GM19023 (cell line): ENCODE data around the gene NDE1.
"Not testable (repeated sequence)": the region's sequence is repeated elsewhere in the genome, so short reads cannot be mapped to it uniquely, and the experiment has no call there.

Experiments used
- ATAC-seq: cut with Tn5 transposase; IDR thresholded peaks from one replicate; pipeline ENCODE4 v1.9.1; 2021; ENCODE audit warnings: mild to moderate bottlenecking, moderate library complexity; ENCODE audit not compliant: unreplicated experiment

The NDE1 gene

GRCh38 chr16:15649727-15650018 lies 372 bp upstream of the NDE1 start:
- ATAC-seq = no peak

- ATAC-seq = peak; percentile 31
Measured at GRCh38 chr16:15650698-15651171, 690 bp downstream of the NDE1 start.

- no peak for ATAC-seq
Measured at GRCh38 chr16:15652293-15653001, 2.4 kb downstream of the NDE1 start.

- ATAC-seq = no peak
Measured at GRCh38 chr16:15653227-15653626, 3.2 kb downstream of the NDE1 start.

GRCh38 chr16:15654591-15654990 lies 4.5 kb downstream of the NDE1 start:
- ATAC-seq = no peak

GRCh38 chr16:15655561-15655960 lies 5.5 kb downstream of the NDE1 start:
- ATAC-seq = not testable (repeated sequence)

GRCh38 chr16:15658149-15658548 lies 8.1 kb downstream of the NDE1 start:
- no peak for ATAC-seq

GRCh38 chr16:15658556-15658955 lies 8.5 kb downstream of the NDE1 start:
- ATAC-seq = no peak

GRCh38 chr16:15660203-15660601 lies 10.2 kb downstream of the NDE1 start:
- no peak for ATAC-seq

- no peak for ATAC-seq
Measured at GRCh38 chr16:15665107-15665506, 15.1 kb downstream of the NDE1 start.

- ATAC-seq = no peak
Measured at GRCh38 chr16:15667091-15667742, 17.2 kb downstream of the NDE1 start.

- ATAC-seq = no peak
Measured at GRCh38 chr16:15671530-15672117, 21.6 kb downstream of the NDE1 start.

GRCh38 chr16:15672127-15672513 lies 22.1 kb downstream of the NDE1 start:
- not testable (repeated sequence) for ATAC-seq

- no peak for ATAC-seq
Measured at GRCh38 chr16:15672514-15673167, 22.6 kb downstream of the NDE1 start.

- no peak for ATAC-seq
Measured at GRCh38 chr16:15674571-15674970, 24.5 kb downstream of the NDE1 start.

- ATAC-seq = no peak
Measured at GRCh38 chr16:15676506-15676905, 26.5 kb downstream of the NDE1 start.

- no peak for ATAC-seq
Measured at GRCh38 chr16:15677447-15677846, 27.4 kb downstream of the NDE1 start.

GRCh38 chr16:15682105-15682570 lies 32.1 kb downstream of the NDE1 start:
- no peak for ATAC-seq

- no peak for ATAC-seq
Measured at GRCh38 chr16:15686287-15686686, 36.2 kb downstream of the NDE1 start.

- ATAC-seq = no peak
Measured at GRCh38 chr16:15689290-15689689, 39.2 kb downstream of the NDE1 start.

GRCh38 chr16:15690296-15690695 lies 40.3 kb downstream of the NDE1 start:
- no peak for ATAC-seq

- ATAC-seq = no peak
Measured at GRCh38 chr16:15691046-15691445, 41.0 kb downstream of the NDE1 start.
